Measurements from ENCODE around the gene ARSK.

- no peak for TF ChIP-seq CTCF (conservative IDR thresholded peaks at IDR 0.05; ENCODE audit: low read depth, low read length)
- no peak for TF ChIP-seq EZH2 (IDR thresholded peaks at IDR 0.05; ENCODE audit: borderline replicate concordance, low read depth, low read length, poor library complexity, severe bottlenecking)
Measured at GRCh38 chr5:95537501-95537900, 17.4 kb upstream of the ARSK start.
